Activated CD4-positive, alpha-beta T cell treated with anti-CD3 and anti-CD28 coated beads, Interleukin-2, amount 10 ng/mL, durations not matched to agents 7 days and 5 days (primary cell): Measurements from ENCODE around the gene TMSB4X. TPM values are rescaled to one million over a fixed set of nuclear protein-coding genes. Genes with fewer than 3 reads are reported as not detected.

Source experiments
- CTCF ChIA-PET: fragments of 350-600 bp; sonication (Branson Sonifier 250); formaldehyde crosslinking; loops from one replicate; lab custom pipeline; 2021; ENCODE audit warnings: antibody characterized with exemption; lab: Charles Lee
- POLR2A ChIA-PET: fragments of 350-600 bp; sonication (Branson Sonifier 250); formaldehyde crosslinking; loops from one replicate; lab custom pipeline; 2021; ENCODE audit warnings: antibody characterized with exemption; lab: Charles Lee
- DNase-seq: peaks from one replicate; pipeline ENCODE4 v3.0.0-alpha.2; 2020
- H3K27ac Mint-ChIP-seq: one replicate; pipeline ENCODE4 v1.8.0; 2021; ENCODE audit warnings: mild to moderate bottlenecking, moderate library complexity, mixed read lengths
- H3K27me3 Mint-ChIP-seq: one replicate; pipeline ENCODE4 v1.8.0; 2021; ENCODE audit warnings: mixed read lengths
- H3K36me3 Mint-ChIP-seq: one replicate; pipeline ENCODE4 v1.8.0; 2021; ENCODE audit warnings: low read depth, mixed read lengths
- H3K4me1 Mint-ChIP-seq: one replicate; pipeline ENCODE4 v1.8.0; 2021; ENCODE audit warnings: mixed read lengths
- H3K4me3 Mint-ChIP-seq: one replicate; pipeline ENCODE4 v1.8.0; 2021; ENCODE audit warnings: mild to moderate bottlenecking, moderate library complexity, mixed read lengths
- H3K9me3 Mint-ChIP-seq: one replicate; pipeline ENCODE4 v1.8.0; 2021; ENCODE audit warnings: mixed read lengths
- total RNA-seq, 2 experiments: library from RNA; stranded (reverse); gene quantifications; one replicate each; pipeline ENCODE4 v1.2.3, GENCODE V29; 2021

The TMSB4X gene
- total RNA-seq, 2 experiments from 2014 or later: 9,113 to 9,418 TPM

DNA sequence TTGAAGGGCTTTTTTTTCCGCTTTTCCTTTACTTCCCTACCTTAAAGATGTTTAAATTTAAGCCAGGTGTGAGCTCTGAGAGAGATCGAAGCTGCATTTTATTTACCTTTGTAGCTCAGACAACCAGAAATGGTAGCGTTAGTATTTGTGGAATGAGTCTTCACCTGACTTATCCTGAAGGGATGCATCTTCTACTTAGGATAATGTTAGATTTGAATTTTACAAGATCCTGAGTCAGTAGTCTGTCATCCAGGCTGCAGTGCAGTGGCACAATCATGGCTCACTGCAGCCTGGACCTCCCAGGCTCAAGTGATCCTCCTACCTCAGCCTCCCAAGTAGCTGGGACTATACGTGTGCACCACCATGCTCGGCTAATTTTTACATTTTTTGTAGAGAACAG lies 26.2 kb downstream of the TMSB4X start:
- POLR2A ChIA-PET: interaction anchor here (1.0 kb wide), 1 partner anchor 25 kb away, joined by 3 read pairs; no protein-coding TSS in a partner anchor
- DNase-seq: no peak
- CTCF ChIA-PET: interaction anchor here (0.7 to 1.6 kb wide), 6 partner anchors 8 to 691 kb away, joined by 3 to 5 read pairs (median 3); no protein-coding TSS in a partner anchor
- Mint-ChIP-seq H3K36me3 (peaks cover 3% of the 10 kb centered on the region), H3K9me3 (no peaks in the 10 kb centered on the region), H3K27me3 (no peaks in the 10 kb centered on the region), H3K4me1 (peaks cover 84% of the 10 kb centered on the region), H3K4me3 (peak overlapping the region; percentile 38), H3K27ac (peak overlapping the region; percentile 97)

DNA sequence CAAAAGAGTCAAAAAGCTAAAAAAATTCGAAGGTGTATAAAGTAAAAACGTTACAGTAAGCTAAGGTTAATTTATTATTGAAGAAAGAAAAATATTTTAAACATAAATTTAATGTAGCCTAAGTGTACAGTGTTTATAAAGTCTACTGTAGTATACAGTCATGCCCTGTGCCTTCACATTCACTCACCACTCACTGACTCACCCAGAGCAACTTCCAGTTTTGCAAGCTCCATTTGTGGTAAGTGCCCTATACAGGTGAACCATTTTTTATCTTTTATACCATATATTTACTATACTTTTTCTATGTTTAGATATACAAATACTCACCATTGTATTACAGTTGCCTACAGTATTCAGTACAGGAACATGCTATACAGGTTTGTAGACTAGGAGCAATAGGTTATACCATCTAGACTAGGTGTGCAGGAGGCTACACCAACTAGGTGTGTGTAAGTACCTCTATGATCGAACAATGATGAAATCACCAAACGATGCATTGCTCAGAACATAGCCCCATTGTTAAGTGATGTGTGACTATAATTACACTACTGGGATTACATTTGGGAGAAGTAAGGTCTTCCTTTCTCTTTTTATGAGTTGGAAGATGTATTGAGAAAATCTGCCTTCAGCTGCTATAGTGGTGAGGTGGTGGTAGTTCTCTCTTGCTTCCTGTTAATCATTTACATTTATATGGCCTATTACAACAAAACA lies 27.2 kb downstream of the TMSB4X start:
- POLR2A ChIA-PET: interaction anchor here (1.0 to 1.4 kb wide), 2 partner anchors 26 to 85 kb away, joined by 3 to 4 read pairs; no protein-coding TSS in a partner anchor
- Mint-ChIP-seq H3K4me1 (peaks cover 81% of the 10 kb centered on the region), H3K27ac (peak overlapping the region; percentile 58), H3K27me3 (no peaks in the 10 kb centered on the region), H3K9me3 (no peaks in the 10 kb centered on the region), H3K4me3 (no peak overlapping the region), H3K36me3 (peaks cover 3% of the 10 kb centered on the region)
- CTCF ChIA-PET: interaction anchor here (0.6 to 1.8 kb wide), 11 partner anchors 12 to 62 kb away, joined by 3 to 6 read pairs (median 4); no protein-coding TSS in a partner anchor
- DNase-seq: no peak

DNA sequence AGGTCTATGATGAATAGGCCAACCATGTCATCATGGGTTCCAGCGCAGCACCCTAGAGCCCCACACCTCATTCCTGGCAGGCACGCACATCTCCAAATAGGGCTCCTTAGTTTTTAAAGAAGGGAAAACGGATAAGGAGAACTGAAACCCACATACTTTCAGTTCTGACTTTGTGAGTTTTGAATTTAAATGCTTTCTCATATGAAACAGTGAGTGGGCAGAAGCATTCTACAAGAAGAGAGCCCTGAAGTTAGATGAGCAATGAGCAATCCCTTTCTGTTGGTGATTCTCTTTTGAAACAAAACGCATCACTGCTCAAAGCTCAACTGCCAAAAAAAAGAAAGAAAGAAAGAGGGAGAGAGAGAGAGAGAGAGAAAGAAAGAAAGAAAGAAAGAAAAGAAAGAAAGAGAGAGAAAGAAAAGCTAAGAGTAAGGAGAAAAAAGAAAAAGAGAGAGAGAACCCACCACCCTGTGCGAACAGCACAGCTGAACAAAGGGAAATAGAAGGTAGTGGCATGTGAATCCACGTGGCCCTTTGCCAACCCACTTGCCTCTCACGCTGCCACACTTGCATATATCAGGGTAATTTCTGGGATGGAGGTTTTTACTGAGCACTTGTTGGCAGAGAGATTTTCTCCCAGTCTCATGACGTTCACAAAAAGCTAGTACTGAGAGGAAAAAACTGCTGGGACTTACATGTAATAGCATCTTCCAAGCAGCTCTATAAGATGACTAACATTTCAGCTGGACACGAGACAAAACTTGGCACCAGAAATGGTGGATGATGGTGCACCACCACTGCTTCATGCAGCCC lies 31.0 kb downstream of the TMSB4X start:
- Mint-ChIP-seq H3K4me1 (peaks cover 76% of the 10 kb centered on the region), H3K4me3 (peak overlapping the region; percentile 51), H3K9me3 (no peaks in the 10 kb centered on the region), H3K27ac (peak overlapping the region; percentile 98), H3K36me3 (peaks cover 4% of the 10 kb centered on the region), H3K27me3 (no peaks in the 10 kb centered on the region)
- POLR2A ChIA-PET: interaction anchor here (0.8 kb wide), 1 partner anchor 28 kb away, joined by 3 read pairs; no protein-coding TSS in a partner anchor
- CTCF ChIA-PET: interaction anchor here (0.7 to 1.9 kb wide), 3 partner anchors 17 to 73 kb away, joined by 3 to 7 read pairs (median 3); no protein-coding TSS in a partner anchor
- no peak for DNase-seq

DNA sequence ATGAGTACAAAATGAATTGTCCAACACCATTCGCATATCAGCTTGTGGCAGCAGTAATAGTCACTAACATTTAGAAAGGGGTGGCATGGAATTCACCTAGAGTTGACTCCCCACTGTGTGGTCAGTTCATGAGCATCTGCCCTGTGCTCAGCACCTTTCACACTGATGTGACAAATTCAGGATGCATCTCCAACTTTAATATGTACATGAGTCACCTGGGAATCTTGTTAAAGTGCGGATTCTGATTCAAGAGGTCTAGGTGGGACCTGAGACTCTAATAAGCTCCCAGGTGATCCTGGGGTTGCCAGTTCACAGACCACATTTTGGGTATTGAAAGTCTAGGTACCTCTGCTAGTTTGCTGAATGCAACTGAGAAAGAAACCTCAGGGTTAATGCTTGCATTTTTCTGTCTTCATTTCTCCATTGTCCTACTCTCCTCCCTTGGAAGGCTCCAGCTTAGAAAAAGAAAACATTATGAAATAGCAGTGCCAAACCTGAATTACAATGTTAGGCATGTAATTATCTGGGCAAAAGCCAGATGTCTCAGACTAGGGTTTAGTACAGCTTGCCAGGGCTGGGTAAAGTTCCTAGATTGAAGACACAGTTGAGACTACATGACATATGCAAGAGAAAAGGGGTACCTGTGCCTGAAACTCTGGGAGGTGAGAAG lies 32.7 kb downstream of the TMSB4X start:
- CTCF ChIA-PET: interaction anchor here (1.0 to 1.1 kb wide), 2 partner anchors 9 to 10 kb away, joined by 3 to 6 read pairs; no protein-coding TSS in a partner anchor
- no peaks in the 10 kb centered on the region for H3K9me3 Mint-ChIP-seq
- POLR2A ChIA-PET: no interaction called here
- peaks cover 75% of the 10 kb centered on the region for H3K4me1 Mint-ChIP-seq
- H3K36me3 Mint-ChIP-seq: peaks cover 4% of the 10 kb centered on the region
- no peaks in the 10 kb centered on the region for H3K27me3 Mint-ChIP-seq
- peak overlapping the region; percentile 66 for H3K27ac Mint-ChIP-seq
- no peak for DNase-seq
- no peak overlapping the region for H3K4me3 Mint-ChIP-seq

DNA sequence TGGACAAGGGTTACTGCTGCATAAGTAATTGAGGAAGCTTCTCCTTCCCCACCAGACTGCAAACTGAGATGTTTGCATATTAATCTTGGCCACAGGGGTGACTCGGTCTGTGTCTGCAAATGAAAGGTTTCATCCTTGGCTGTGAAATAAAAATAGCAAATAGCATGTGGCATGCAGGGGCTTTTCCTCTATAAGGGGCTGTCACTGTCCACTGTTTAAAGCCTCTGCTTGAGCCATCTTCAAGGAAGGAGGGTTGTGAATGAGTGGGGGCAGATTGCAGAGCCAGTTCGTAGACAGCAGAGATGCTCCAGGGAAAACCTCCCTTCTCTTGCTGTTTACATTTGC lies 33.3 kb downstream of the TMSB4X start:
- Mint-ChIP-seq H3K27me3 (no peaks in the 10 kb centered on the region), H3K36me3 (peaks cover 4% of the 10 kb centered on the region), H3K9me3 (no peaks in the 10 kb centered on the region), H3K4me1 (peaks cover 75% of the 10 kb centered on the region), H3K27ac (peak overlapping the region; percentile 66), H3K4me3 (no peak overlapping the region)
- CTCF ChIA-PET: no interaction called here
- POLR2A ChIA-PET: no interaction called here
- DNase-seq: no peak

DNA sequence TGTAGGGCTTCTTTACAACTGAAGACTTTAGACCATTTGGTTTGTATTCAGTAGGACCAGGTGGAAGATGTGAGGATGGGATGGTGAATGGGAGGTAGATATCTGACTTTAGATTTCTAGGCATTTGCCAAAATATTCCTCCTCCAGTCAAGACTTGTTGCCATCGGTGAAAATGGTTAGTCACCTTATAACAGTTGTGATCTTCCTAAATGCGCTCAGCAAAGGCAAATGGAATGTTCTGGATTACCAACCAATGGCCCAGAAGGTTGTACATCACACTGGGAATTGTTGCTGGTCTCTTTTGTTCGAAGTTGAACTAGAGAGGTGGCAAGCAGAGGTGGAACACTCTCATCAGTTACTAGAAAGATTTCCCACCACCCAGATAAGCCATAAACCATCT lies 33.9 kb downstream of the TMSB4X start:
- Mint-ChIP-seq H3K36me3 (peaks cover 7% of the 10 kb centered on the region), H3K27ac (no peak overlapping the region), H3K9me3 (no peaks in the 10 kb centered on the region), H3K4me3 (no peak overlapping the region), H3K4me1 (peaks cover 76% of the 10 kb centered on the region), H3K27me3 (no peaks in the 10 kb centered on the region)
- CTCF ChIA-PET: interaction anchor here (1.5 to 1.8 kb wide), 2 partner anchors 8 to 54 kb away, joined by 4 to 5 read pairs; no protein-coding TSS in a partner anchor
- no peak for DNase-seq
- POLR2A ChIA-PET: no interaction called here

DNA sequence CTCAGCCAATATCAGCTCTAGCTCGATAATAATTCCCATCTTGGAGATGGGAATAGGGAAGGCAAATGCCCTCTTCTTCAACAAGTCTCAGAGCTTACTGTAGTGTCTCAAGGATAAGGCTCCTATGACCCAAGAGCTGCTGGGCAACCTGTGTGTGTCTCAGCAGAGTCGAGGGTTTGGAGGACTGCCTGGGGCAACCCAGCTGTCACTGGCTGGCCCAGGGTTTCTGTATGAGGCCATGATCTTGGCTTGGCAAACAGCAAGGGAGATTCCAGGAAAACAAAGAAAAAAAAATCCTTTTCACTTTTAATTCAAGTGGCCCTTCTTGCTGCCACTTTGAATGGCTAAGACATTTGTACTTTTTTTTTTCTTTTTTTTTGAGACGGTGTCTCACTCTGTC lies 34.4 kb downstream of the TMSB4X start:
- Mint-ChIP-seq H3K4me1 (peaks cover 81% of the 10 kb centered on the region), H3K36me3 (peaks cover 7% of the 10 kb centered on the region), H3K27me3 (no peaks in the 10 kb centered on the region), H3K27ac (no peak overlapping the region), H3K4me3 (no peak overlapping the region), H3K9me3 (no peaks in the 10 kb centered on the region)
- CTCF ChIA-PET: interaction anchor here (1.5 to 1.8 kb wide), 2 partner anchors 8 to 54 kb away, joined by 4 to 5 read pairs; no protein-coding TSS in a partner anchor
- DNase-seq: no peak
- POLR2A ChIA-PET: no interaction called here

DNA sequence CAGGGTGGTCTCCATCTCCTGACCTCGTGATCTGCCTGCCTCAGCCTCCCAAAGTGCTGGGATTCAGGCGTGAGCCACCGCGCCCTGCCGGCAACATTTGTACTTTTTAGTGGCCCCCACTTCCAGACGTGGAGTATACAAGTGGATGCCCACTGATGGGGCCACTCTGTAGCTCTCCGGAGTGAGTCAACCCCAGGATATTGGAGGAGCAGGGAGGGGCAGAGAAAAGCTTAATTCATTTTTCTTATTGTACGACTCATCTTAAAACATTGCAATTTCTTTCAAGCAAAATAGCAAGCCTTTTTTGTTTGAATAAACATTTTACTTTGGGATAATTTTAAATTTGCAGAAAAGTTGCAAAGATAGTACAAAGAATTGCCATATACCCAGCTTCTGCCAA lies 34.9 kb downstream of the TMSB4X start:
- no peak for DNase-seq
- Mint-ChIP-seq H3K9me3 (no peaks in the 10 kb centered on the region), H3K4me1 (peaks cover 82% of the 10 kb centered on the region), H3K27me3 (no peaks in the 10 kb centered on the region), H3K27ac (no peak overlapping the region), H3K4me3 (no peak overlapping the region), H3K36me3 (peaks cover 7% of the 10 kb centered on the region)
- CTCF ChIA-PET: interaction anchor here (1.5 to 1.9 kb wide), 4 partner anchors 9 to 81 kb away, joined by 4 to 6 read pairs (median 4); no protein-coding TSS in a partner anchor
- POLR2A ChIA-PET: no interaction called here

DNA sequence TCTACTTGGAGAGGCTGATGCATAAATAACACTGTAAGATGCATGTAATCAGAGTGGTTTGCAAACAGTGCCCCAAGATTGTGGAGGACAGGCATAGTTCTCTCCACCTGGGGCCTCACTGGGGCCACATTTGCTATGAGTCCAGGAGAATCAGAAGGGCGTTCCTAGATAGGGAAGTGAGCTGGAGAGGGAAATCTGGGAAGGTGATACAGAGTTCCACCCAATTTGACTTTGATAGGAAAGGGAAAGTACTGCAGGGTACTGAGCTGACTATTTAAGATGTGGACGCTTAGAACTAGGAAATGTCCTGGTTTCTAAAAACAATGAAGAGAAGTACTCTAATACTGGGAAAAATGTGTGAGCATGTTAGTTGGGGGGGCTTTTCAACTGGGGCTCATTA lies 35.6 kb downstream of the TMSB4X start:
- CTCF ChIA-PET: interaction anchor here (1.6 to 1.9 kb wide), 3 partner anchors 10 to 80 kb away, joined by 4 to 6 read pairs (median 5); no protein-coding TSS in a partner anchor
- Mint-ChIP-seq H3K27ac (peak overlapping the region; percentile 22), H3K36me3 (peaks cover 7% of the 10 kb centered on the region), H3K4me1 (peaks cover 80% of the 10 kb centered on the region), H3K9me3 (no peaks in the 10 kb centered on the region), H3K27me3 (no peaks in the 10 kb centered on the region), H3K4me3 (no peak overlapping the region)
- no peak for DNase-seq
- POLR2A ChIA-PET: no interaction called here

DNA sequence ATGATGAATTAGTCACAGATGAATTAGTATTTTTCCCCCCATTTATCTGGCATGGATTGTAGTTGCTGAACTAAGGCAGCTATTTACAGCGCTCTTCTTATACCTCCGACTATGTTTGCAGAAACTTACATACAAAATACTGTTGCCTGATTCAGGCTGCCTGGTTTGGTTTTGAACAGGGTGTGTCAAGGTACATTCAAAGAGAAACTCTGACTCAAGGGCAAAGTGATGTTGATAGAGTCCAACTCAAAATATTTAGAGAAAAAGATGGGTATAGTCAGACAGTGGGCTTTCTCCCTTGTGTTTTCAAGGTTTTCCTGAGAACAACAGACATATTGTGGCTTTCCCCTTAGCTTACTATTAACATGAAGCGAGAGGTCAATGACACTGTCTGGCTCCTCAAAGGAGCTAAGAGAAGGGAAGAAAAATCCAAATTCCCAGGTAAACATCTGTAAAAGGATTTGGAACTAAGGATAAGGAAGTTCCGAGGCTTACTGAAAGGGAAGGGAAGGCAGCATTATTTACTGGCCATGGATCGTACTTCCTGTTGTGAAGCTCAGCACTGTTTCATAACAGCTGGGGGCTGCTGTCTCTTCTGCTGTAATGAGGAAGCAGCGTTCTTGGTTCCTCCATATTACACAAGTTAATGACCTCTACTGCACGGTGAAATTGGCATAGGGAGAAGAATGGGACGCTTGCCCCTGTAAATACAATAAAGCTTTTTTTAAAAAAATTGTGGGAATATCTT lies 38.6 kb downstream of the TMSB4X start:
- DNase-seq: peak; percentile 33
- Mint-ChIP-seq H3K4me3 (peak overlapping the region; percentile 5), H3K9me3 (no peaks in the 10 kb centered on the region), H3K27me3 (no peaks in the 10 kb centered on the region), H3K36me3 (peaks cover 9% of the 10 kb centered on the region), H3K27ac (peak overlapping the region; percentile 89), H3K4me1 (peaks cover 71% of the 10 kb centered on the region)
- POLR2A ChIA-PET: no interaction called here
- CTCF ChIA-PET: interaction anchor here (1.0 to 1.9 kb wide), 5 partner anchors 12 to 67 kb away, joined by 3 to 5 read pairs (median 3); no protein-coding TSS in a partner anchor

DNA sequence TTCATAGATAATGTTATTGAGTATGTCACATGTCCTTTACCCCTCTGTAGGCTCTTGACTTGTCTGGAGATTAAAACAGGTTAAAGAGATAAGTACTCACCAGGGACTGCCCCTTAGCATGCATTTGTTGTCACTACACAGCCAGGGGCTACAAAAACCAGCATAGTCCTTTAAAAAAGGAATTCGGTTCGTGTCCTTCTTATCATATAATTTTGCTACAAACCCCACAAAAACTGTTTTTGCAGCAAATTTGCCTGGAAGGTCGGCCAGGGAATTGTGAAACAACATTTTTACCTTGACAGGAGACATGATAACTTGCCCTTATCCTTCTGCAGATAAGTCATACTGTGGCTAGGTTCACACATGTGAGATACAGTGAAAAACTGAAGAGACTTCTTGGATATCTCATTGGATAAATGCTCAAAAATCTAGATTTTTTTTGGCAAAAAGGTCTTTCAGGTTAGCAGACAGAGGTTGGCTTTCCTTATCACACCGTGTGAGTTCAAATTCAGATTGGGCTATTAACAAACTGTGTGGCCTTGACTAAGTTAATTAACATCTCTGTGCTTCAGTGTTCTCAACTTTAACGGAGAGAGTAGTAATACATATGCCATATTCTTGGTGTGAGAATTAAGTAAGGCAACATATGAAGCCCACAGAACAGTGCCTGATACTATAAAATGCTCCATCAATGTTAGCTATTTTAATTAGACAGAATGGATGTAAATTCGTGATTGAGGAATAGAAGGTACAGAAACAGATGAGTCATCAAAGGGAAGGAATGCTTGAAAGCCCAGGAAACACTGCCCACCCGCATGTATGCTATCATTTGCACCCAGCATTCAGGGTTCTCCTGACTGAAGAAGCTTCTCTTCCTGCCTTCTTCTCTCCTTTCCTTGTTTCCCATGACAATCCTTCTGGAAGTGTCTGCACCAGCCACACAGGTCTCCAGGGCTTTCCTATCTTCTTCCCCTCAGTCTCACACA lies 39.5 kb downstream of the TMSB4X start:
- peaks cover 65% of the 10 kb centered on the region for H3K4me1 Mint-ChIP-seq
- no peaks in the 10 kb centered on the region for H3K27me3 Mint-ChIP-seq
- H3K36me3 Mint-ChIP-seq: peaks cover 9% of the 10 kb centered on the region
- ChIA-PET CTCF (interaction anchor here (1.2 to 1.9 kb wide), 4 partner anchors 13 to 67 kb away, joined by 3 to 5 read pairs (median 4); no protein-coding TSS in a partner anchor), POLR2A (no interaction called here)
- H3K4me3 Mint-ChIP-seq: no peak overlapping the region
- no peak for DNase-seq
- no peaks in the 10 kb centered on the region for H3K9me3 Mint-ChIP-seq
- peak overlapping the region; percentile 89 for H3K27ac Mint-ChIP-seq
